NCI-H748 (cell line): Measurements from ENCODE around the gene CDH20.

Source experiments
- DNase-seq: peaks from one replicate; lab custom pipeline; 2025; ENCODE audit not compliant: unreplicated experiment; lab: John Stamatoyannopoulos, UW

CDH20 gene

GRCh38 chr18:61570070-61570469, 236.8 kb downstream of the CDH20 start:
- DNase-seq, result no peak

- DNase-seq, result no peak
Measured at GRCh38 chr18:61572084-61572655, 238.9 kb downstream of the CDH20 start.

- DNase-seq, result no peak
Measured at GRCh38 chr18:61572871-61573270, 239.6 kb downstream of the CDH20 start.

- no peak for DNase-seq
Measured at GRCh38 chr18:61574665-61575064, 241.4 kb downstream of the CDH20 start.

GRCh38 chr18:61575419-61575818, 242.2 kb downstream of the CDH20 start:
- DNase-seq, result no peak

GRCh38 chr18:61578846-61579245, 245.6 kb downstream of the CDH20 start:
- DNase-seq, result no peak

- DNase-seq, result peak; percentile 63
Measured at GRCh38 chr18:61579581-61579980, 246.4 kb downstream of the CDH20 start.

- DNase-seq, result no peak
Measured at GRCh38 chr18:61580046-61580445, 246.8 kb downstream of the CDH20 start.

GRCh38 chr18:61581578-61582201, 248.5 kb downstream of the CDH20 start:
- peak; percentile 93 for DNase-seq

GRCh38 chr18:61582202-61582710, 249.0 kb downstream of the CDH20 start:
- no peak for DNase-seq

- no peak for DNase-seq
Measured at GRCh38 chr18:61583548-61583947, 250.3 kb downstream of the CDH20 start.

GRCh38 chr18:61587865-61588264, 254.6 kb downstream of the CDH20 start:
- DNase-seq, result no peak

GRCh38 chr18:61589053-61589723, 256.0 kb downstream of the CDH20 start:
- no peak for DNase-seq

GRCh38 chr18:61589724-61590065, 256.5 kb downstream of the CDH20 start:
- DNase-seq, result no peak

- no peak for DNase-seq
Measured at GRCh38 chr18:61591253-61591652, 258.0 kb downstream of the CDH20 start.

GRCh38 chr18:61595615-61596251, 262.5 kb downstream of the CDH20 start:
- DNase-seq, result no peak

GRCh38 chr18:61596296-61596695, 263.1 kb downstream of the CDH20 start:
- DNase-seq, result no peak

GRCh38 chr18:61597316-61597715, 264.1 kb downstream of the CDH20 start:
- DNase-seq, result no peak

GRCh38 chr18:61600422-61600821, 267.2 kb downstream of the CDH20 start:
- DNase-seq, result no peak

GRCh38 chr18:61602836-61603235, 269.6 kb downstream of the CDH20 start:
- DNase-seq, result no peak
